Hepatocyte (in vitro differentiated cells): ENCODE results near the gene PRKCA.

Source experiments
- CTCF ChIP-seq: fragments of 200-600 bp; sonication (generic); IDR thresholded peaks from 2 replicates; pipeline ENCODE4 v1.5.1; 2016; ENCODE audit warnings: antibody characterized with exemption, mild to moderate bottlenecking; ENCODE audit not compliant: poor library complexity
- EZH2 ChIP-seq: fragments of 200-600 bp; sonication (generic); IDR thresholded peaks from 2 replicates; pipeline ENCODE4 v1.6.1; 2016; ENCODE audit warnings: antibody characterized with exemption, mild to moderate bottlenecking, borderline replicate concordance

- TF ChIP-seq CTCF, result no peak
- TF ChIP-seq EZH2, result no peak
Observed at GRCh38 chr17:66777689-66778225, 475.3 kb downstream of the PRKCA start.
